GM19035 (cell line): ENCODE results near the gene NT5M.
"Not testable (repeated sequence)": the region's sequence is repeated elsewhere in the genome, so short reads cannot be mapped to it uniquely, and the experiment has no call there.

Experiments used
- ATAC-seq: cut with Tn5 transposase; IDR thresholded peaks from one replicate; pipeline ENCODE4 v1.9.1; 2021; ENCODE audit not compliant: unreplicated experiment

NT5M gene

DNA sequence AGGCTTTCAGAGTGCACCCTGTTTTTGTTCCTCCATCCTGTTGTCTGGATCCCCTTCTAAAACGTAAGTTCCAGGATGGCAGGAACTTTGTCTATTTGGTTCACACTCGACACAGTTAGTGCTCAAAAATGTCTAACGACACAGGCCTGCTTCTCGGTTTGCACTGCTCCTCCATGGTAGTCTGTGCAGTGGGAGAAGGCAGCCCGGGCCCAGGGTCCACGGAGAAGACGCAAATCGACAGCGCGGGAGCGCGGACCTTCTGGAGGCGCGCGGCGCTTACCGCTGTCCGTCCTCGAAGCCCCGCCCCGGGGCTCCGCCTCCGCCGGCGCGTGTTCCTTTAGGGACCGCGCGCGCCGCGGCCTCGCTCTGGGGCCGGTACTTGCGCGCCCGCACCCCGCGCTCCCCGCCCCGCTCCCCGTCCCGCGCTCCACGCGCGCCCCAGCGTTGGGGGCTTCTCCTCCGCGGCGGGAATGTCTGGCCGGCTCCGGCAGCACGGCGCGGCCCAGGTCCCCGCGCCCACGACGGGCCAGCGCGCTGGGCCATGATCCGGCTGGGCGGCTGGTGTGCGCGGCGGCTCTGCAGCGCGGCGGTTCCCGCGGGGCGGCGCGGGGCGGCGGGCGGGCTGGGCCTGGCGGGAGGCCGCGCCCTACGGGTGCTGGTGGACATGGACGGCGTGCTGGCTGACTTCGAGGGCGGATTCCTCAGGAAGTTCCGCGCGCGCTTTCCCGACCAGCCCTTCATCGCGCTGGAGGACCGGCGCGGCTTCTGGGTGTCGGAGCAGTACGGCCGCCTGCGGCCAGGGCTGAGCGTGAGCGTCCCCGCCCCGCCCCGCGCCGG is at the start of gene NT5M:
TSS of gene NT5M (plus strand) at position 364 of the 837 bp plus-strand sequence. CDS start at position 542, 178 bp downstream.
- ATAC-seq = peak; percentile 62

DNA sequence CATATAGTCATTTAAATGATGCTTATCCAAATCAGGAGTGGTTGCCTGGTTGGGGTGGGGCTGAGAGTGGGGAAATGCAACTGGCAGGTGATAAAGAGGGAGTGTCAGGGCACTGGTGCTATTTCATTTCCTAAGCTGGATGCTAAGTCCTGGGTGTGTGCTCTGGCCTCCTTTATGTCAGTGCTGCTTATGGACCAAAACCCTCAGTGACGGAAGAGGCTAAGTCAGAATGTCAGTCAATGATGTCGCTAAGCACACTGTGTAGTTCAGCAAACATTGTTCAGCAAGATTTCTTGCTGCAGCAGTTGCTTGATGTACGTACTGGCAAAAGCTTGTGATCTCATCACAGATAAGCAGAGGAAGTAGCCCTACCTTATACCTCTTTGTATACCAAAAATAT is 49.8 kb upstream of the NT5M start:
- ATAC-seq = no peak

DNA sequence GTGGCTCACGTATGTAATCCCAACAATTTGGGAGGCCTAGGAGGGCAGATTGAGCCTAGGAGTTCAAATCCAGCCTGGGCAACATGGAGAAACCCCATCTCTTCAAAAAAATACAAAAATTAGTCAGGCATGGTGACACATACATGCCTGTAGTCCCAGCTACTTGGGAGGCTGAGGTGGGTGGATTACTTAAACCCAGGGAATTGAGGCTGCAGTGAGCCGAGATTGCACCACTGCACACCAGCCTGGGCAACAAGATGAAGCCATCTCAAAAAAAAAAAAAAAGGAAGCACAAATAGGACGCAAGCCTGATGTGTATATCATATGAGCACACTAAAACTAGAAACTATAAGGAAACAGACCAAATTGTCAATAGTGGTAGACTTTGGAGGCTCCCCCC is 49.1 kb upstream of the NT5M start:
- no peak for ATAC-seq

DNA sequence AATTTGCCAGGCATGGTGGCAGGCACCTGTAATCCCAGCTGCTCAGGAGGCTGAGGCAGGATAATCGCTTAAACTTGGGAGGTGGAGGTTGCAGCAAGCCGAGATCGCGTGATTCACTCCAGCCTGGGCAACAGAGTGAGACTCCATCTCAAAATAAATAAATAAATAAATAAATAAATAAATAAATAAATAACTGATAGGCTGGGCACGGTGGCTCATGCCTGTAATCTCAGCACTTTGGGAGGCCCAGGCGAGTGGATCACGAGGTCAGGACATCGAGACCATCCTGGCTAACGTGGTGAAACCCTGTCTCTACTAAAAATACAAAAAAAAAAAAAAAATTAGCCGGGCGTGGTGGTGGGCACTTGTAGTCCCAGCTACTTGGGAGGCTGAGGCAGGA is 47.5 kb upstream of the NT5M start:
- ATAC-seq = not testable (repeated sequence)

DNA sequence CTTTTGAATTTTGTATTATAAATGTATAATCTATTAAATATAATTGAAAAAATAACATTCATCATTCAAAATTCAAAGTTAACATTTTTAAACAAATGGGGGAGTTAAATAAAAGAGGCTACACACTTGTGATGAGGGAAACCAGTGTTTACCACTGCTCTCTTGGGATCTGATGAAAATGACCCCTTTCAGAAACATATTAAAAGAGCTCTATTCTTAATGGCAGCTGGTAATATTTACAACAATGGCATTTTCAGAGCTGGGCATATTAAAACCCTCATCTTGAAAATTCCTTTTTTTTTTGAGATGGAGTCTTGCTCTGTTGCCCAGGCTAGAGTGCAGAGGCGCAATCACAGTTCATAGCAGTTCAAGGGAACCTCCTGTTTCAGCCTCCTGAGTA is 46.9 kb upstream of the NT5M start:
- no peak for ATAC-seq

DNA sequence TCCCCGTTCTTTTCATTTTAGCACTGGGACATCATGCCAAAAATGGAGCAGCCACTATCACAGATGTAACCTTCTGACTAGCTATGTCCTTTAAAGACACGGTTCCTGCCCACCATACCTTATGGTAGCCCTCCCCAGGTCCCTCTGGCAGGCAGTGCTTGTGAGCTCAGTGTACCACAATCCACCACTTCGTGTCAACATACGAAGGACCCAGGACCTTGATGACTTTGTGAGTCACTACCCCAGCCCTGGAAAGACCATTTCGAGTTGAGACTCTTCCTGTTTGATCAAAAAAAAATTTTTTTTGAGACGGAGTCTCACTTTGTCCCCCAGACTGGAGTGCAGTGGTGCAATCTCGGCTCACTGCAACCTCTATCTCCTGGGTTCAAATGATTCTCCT is 45.2 kb upstream of the NT5M start:
- no peak for ATAC-seq

DNA sequence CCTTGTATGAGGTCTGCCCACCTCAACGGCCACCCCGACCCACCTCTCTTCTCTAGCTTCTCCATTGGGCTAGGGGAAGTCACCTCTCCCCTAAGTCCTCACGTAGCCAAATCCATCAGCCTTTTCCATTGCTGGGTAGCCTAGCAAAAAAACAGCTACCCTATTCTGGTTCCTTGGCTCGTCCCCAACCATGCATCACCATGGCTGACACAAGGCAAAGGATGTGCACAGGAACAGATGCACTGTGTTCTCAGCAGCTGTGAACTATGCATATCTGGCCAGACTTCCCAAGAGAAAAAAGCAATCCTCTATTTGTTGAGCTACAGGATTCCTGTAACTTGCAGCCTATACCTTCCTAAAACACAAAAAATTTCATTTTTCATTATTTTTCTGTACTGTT is 44.2 kb upstream of the NT5M start:
- ATAC-seq = no peak

DNA sequence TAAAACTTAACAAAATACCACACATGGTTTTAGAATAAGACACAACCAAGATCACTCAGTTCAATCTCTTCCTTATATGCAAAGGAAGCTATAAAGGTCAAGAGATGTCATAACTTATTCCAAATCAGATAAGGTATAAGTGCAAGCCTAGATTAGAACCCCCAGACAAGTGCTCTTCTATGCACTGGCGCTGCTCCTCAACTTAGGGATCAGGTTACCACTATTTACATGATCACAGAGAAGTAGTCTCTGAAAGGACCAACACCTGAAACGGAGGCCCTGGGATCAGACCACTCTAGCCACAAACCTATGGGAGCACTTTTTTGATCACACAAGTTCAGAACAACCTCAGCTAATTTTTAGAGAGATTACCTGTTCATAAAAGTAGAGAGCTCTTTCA is 38.7 kb upstream of the NT5M start:
- ATAC-seq = no peak

DNA sequence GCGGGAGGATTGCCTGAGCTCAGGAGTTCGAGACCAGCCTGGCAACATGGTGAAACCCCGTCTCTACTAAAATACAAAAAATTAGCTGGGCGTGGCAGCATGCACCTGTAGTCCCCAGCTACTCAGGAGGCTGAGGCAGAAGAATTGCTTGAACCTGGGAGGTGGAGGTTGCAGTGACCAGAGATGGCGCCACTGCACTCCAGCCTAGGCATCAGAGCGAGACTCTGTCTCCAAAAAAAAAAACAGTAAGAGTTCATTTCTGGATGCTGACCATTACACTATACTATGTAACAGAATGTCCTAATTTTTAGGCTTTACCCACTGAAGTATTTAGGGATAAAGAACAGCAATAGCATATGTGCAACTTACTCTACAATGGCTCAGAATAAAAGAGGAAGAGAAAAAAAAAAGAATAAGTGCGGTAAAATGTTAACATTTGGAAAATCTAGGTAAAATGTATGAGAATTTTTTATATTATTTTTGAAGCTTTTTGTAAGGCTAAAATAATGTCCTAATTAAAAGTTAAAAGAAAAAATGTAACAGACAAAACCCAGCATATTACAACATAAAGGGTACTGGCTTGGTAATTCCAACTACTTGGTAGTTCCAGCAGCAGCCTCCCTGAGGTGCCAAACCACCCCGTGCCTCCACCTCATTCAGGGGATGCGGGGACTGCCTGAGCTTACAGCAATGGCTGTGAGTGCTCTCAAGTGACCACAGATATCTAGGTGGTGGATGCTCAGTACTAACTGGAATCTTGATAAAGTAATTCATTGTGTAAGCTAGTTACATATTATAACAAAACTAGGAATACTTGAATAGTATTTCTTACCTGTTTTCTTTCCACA is 33.0 kb upstream of the NT5M start:
- no peak for ATAC-seq

DNA sequence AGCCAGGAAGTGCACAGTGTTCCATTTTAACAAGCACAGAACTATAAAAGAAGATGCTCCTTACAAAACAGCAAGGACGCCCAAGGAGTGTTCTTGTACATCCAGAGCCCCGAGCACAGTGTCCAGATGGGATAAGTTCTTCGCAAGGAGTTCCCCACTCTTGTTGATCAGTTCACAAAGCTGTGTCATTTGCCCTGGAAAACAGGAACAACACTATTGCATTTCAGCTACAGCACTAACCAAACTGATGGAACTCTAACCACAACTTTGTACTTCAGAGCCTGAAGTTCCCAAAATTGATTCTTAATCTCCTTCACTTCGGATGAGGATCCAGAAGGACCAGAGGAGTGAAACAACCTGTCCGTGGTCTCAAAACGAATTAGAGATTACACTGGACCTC is 27.2 kb upstream of the NT5M start:
- ATAC-seq = no peak

DNA sequence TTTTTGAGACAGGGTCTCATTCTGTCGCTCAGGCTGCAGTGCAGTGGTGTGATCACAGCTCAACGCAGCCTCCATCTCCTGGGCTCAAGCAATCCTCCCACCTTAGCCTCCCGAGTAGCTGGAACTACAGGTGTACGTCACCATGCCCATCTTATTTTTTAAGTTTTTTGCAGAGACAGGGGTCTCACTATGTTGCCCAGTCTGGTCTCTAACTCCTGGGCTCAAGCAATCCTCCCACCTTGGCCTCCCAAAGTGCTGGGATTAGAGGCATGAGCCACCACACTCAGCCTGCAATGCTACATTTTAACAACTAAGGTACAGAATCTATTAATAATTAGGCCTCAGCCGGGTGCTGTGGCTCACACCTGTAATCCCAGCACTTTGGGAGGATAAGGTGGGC is 25.7 kb upstream of the NT5M start:
- ATAC-seq = not testable (repeated sequence)

DNA sequence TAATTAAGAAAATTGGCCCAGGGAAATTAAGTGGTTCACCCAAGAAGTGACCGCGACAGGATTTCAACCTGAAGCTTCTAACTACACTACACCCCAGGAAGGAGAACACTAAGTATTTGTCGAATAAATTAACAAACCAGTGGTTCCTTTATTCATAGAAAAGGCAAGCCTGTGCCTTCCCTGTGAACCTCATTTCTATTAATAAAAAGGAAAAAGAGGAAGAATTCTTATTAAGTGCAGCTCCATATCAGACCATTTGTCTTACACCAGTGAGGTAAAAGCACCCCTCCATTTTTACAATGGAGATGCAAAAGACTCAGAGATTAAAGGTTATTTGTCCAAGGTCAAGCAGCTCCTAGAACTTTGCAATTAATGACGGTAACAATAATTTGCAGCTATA is 23.9 kb upstream of the NT5M start:
- no peak for ATAC-seq

DNA sequence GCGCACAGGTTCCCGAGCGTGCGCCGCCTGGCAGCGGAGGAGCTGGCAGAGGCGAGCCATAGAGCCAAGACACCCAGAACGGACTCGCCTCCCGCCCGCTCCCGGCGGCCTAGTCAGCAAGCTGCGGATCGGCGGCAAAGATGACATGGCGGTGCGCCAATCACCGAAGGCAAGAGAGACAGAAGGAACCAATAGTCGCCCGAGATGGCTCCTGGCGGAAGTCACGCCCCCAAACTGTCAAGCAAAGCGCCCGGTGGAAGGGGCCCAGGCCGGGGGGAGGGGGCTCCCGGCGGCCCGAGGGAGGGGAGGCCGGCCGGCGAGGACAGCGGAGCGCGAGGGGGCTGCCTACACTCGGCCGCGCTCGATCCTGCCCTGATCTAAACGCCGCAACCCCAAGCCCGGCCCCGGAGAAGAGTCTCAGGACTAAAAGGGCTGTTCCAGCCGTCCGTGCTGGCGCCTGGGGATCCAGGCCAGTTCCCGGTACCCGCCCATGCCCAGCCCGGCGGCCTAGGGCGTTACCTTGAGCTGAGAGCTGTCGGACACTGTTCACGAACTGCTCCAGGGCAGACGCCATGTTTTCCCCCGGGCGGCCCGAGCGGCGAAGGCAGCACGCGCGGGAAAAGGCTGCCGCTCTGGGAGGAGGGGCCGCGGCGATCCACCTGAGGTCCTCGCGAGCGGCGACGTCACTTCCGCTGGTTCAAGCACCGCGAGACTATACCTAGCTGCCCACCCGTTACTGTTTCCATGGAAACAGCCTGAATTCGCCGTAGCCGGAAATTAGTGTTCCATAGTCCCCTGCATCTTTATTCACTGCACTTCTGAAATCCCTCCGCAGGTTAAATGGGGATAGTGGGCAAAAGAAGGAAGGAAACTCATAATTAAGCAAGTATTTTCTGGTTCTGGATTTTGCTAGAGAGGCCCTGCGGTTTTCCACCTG is 22.3 kb upstream of the NT5M start, which contains the start of gene COPS3:
TSS of gene COPS3 (minus strand) at position 634 of the 937 bp plus-strand sequence. CDS start at position 574, 60 bp downstream.
- ATAC-seq = peak; percentile 89

DNA sequence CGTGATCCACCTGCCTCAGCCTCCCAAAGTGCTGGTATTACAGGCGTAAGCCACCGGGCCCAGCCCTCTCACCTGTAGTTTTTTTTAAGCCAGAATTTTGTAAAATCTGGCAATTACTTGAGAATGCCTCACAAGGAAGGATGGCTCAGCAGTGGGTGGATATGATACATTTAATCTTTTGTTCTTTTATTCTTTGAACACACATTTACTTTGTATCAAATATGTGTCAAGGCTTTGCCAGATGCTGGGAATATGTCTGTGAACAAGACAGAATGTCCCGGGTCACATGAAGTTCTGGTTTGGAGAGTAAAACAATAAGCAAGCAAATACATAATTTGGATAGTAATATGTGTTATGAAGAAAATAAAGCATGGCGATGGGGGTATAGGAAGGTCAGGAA is 17.2 kb upstream of the NT5M start:
- no peak for ATAC-seq

DNA sequence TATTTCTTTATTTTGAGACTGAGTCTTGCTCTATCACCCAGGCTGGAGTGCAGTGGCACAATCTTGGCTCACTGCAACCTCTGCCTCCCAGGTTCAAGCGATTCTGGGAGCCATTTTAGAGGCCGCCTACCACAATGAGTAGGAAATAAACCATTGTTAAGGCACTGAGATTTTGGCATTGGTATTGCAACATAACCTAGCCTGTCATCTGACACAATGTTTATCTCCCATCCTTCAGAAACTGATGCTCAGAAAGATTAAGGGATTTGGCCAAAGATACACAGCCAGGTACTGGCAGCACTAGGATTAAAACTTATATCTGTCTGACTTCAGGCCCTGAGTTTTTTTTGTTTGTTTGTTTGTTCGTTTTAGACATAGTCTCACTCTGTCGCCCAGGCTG is 14.1 kb upstream of the NT5M start:
- no peak for ATAC-seq

DNA sequence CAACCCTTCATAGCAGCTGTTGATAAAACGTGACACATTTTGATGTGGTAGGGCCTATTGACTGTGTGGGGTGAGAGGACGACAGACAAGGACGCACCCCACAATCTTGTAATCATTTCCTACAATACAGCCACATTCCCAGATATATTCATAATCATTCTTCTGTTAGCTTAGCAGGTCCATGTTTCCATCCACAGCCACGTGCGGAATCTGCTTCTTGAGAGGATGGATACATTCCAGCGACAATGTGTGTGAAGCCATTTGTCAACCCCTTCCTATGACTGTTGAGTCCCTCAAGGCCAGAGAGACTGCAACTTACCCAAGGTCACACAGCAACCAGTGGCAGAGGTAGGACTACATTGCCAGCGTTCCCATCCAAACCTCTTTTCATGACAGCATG is 13.5 kb upstream of the NT5M start:
- ATAC-seq = no peak

DNA sequence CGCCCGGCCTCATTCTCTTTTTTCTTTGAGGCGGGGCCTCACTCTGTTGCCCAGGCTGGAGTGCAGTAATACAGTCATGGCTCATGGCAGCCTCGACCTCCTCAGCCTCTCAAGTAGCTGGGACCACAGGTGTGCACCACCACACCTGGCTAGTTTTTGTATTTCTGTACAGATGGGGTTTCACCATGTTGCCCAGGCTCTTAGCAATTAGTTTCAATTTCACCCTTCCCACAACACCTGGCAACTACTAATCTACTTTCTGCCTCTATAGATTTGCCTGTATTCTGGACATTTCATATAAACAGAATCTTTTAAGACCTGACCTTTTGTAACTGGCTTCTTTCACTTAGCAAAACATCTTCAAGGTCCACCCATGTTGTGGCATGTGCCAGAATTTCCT is 8.0 kb upstream of the NT5M start:
- ATAC-seq = no peak

DNA sequence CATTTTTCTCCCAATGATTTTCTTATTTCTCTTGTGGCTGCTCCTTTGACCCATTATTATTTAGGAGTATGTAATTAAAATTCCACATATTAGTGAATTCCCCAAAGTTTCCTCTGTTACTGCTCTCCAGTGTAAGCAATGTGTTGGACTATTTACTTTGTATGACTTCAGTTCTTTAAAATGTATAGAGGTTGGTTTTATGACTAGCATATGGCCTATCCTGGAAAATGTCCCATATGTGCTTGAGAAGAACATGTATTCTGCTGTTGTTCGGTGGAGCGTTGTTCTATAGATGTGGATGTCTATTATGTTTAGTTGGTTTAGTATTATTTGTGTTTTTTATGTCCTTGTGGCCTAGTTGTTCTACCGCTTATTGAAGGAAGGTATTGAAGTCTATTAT is 6.0 kb upstream of the NT5M start:
- no peak for ATAC-seq

DNA sequence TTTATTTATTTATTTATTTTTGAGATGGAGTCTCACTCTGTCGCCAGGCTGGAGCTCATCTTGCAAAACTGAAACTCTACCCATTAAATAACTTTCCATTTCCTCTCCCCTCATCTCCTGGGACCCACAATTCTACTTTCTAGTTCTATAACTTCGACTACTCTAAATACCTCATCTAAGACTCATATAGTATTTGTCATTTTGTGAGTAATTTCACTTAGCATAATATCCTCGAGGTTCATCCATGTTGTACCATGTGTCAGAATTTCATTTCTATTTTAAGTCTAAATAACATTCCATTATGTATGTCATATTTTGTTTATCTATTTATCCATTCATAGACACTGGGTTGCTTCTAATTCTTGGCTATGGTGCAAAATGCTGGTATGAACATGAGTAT is 5.1 kb upstream of the NT5M start:
- no peak for ATAC-seq

DNA sequence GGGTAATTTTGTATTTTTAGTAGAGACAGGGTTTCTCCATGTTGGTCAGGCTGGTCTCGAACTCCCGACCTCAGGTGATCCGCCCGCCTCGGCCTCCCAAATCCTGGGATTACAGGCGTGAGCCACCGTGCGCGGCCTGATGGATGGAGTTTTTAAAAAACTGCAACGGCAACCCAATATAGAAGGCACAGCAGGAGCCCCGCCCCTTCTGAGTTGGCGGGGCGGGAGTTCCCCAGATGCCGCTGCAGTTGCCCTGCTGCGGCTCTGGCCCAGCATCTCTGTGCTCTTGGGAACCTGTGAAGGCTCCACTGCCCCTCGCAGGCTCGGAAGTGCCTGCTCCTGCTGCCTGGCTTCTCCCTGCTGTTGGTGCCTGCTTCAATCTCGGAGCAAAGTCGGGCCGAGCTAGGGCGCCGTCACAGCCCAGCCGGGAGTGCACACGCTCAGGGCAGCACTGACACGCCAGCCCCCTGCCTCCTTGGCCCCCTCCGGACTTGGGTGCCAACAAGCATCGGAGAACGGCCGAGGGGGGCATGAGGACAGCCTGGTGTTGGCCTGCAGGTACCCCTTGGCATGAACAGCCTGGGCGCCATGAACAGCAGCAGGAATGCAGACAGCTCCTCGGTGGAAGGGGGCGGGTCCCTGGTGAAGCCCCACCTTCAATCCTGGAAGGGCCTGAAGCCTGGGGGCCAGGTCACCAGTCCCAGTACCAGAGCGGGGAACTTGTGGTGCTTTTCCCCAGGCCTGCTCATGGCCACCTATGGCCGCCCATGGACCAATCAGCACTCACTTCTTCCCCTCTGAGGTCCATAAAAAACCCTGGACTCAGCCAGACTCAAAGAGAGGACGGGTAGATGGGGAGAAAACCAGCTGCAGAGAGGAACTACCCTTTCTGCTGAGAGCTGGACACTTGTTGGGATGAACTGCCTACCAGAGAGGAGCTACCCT is 2.3 kb upstream of the NT5M start:
- ATAC-seq = no peak
